HepG2 (cell line): ENCODE results near the gene ISG20L2. TPM values are rescaled to one million over a fixed set of nuclear protein-coding genes. Genes with fewer than 3 reads are reported as not detected.
A peak's percentile ranks its signal among the peaks of the same experiment; 100 is the strongest.

Experiments
- ATAC-seq: fragments of 200-7000 bp; cut with Tn5 transposase; 3 replicates; pipeline ENCODE4 v1.9.1; 2020; ENCODE audit warnings: mild to moderate bottlenecking, moderate library complexity
- BruUV-seq: library from RNA; stranded (reverse); fragments of 400-500 nt; replicated peaks from 2 replicates; lab custom pipeline; 2021; lab: Mats Ljungman, UMichigan
- CTCF ChIA-PET: fragments of 300-600 bp; formaldehyde crosslinking; extraction: SDS; loops from one replicate; lab custom pipeline; 2021; ENCODE audit warnings: low total read pairs, inconsistent platforms, low intra/inter-chr PET ratio; lab: Yijun Ruan, JAX
- POLR2A ChIA-PET: fragments of 350-600 bp; sonication (Branson Sonifier 250); formaldehyde crosslinking; loops from one replicate; lab custom pipeline; 2020; ENCODE audit warnings: antibody characterized with exemption, inconsistent platforms; lab: Yijun Ruan, JAX
- DNase-seq: peaks from one replicate; pipeline ENCODE4 v3.0.0-alpha.2; 2015; ENCODE audit warnings: low spot score
- FAIRE-seq: peaks from 3 replicates; lab custom pipeline; 2011; peaks lifted over from hg19 to GRCh38; lab: Jason Lieb, UNC
- H2AFZ ChIP-seq: one replicate; pipeline ENCODE4 v1.6.1; 2011; ENCODE audit warnings: low read length, inconsistent platforms
- H3K27ac ChIP-seq: fragments of 300-600 bp; 3 replicates; pipeline ENCODE4 v1.8.0; 2011; ENCODE audit warnings: mixed run types, mild to moderate bottlenecking, mixed read lengths, low read length, inconsistent platforms; ENCODE audit not compliant: insufficient read depth; ENCODE audit errors: extremely low read length
- H3K27me3 ChIP-seq, 2 experiments: fragments of 200-600 bp in 1 of 2; 2 replicates in 1 of 2; 3 replicates in 1 of 2; pipeline versions ENCODE4 v1.6.0 to v1.8.0; 2011; ENCODE audit warnings: low read length in 2 of 2, mild to moderate bottlenecking in 2 of 2, moderate library complexity in 2 of 2, inconsistent platforms in 1 of 2; ENCODE audit not compliant: insufficient read depth in 2 of 2, control insufficient read depth in 1 of 2
- H3K36me3 ChIP-seq, 2 experiments: fragments of 200-600 bp in 1 of 2; replicated peaks in 1 of 2; 2 replicates in 1 of 2; 3 replicates in 1 of 2; pipeline versions ENCODE4 v1.5.1 to v1.8.0; 2011; ENCODE audit warnings: low read length in 2 of 2, inconsistent platforms in 1 of 2; ENCODE audit not compliant: insufficient read depth in 2 of 2, control insufficient read depth in 1 of 2
- H3K4me1 ChIP-seq: 2 replicates; pipeline ENCODE4 v1.5.1; 2012; ENCODE audit warnings: low read length, inconsistent platforms; ENCODE audit not compliant: insufficient read depth
- H3K4me2 ChIP-seq: 2 replicates; pipeline ENCODE4 v1.6.0; 2011; ENCODE audit warnings: low read depth, low read length, inconsistent platforms
- H3K4me3 ChIP-seq, 3 experiments: fragments of 200-600 bp in 1 of 3; sonication (generic), shearing (Covaris generic) in 1 of 3; replicated peaks in 1 of 3; 2 replicates each; pipeline ENCODE4 v1.5.1; 2011 to 2016; ENCODE audit warnings: low read length in 3 of 3, inconsistent platforms in 2 of 3, low read depth in 2 of 3, mild to moderate bottlenecking in 2 of 3, control low read depth in 1 of 3, mixed read lengths in 1 of 3; ENCODE audit not compliant: insufficient read depth in 1 of 3
- H3K79me2 ChIP-seq: one replicate; pipeline ENCODE4 v1.6.1; 2011; ENCODE audit warnings: low read length, inconsistent platforms; ENCODE audit not compliant: insufficient read depth
- H3K9ac ChIP-seq: 2 replicates; pipeline ENCODE4 v1.6.0; 2011; ENCODE audit warnings: mild to moderate bottlenecking, low read depth, low read length, inconsistent platforms; ENCODE audit not compliant: insufficient read depth
- H3K9me3 ChIP-seq: 2 replicates; pipeline ENCODE4 v1.5.1; 2012; ENCODE audit warnings: mild to moderate bottlenecking, low read length
- H4K20me1 ChIP-seq: 2 replicates; pipeline ENCODE4 v1.6.0; 2011; ENCODE audit warnings: inconsistent platforms, mild to moderate bottlenecking, low read length, moderate library complexity; ENCODE audit not compliant: insufficient read depth
- ARNT ChIP-seq: fragments of 450-650 bp; IDR thresholded peaks from 2 replicates; pipeline ENCODE4 v1.6.1; 2017
- ATF7-NPFF ChIP-seq: sonication (generic); formaldehyde crosslinking; IDR thresholded peaks from 2 replicates; pipeline ENCODE4 v1.8.1; 2023; ENCODE audit warnings: mild to moderate bottlenecking, low read depth, missing genetic modification reagents, moderate library complexity
- E2F1 ChIP-seq: sonication (generic); formaldehyde crosslinking; IDR thresholded peaks from 2 replicates; pipeline ENCODE4 v1.5.0; 2020; ENCODE audit warnings: missing genetic modification reagents
- EP300 ChIP-seq, 3 experiments: sonication (generic) in 1 of 3; formaldehyde crosslinking in 1 of 3; IDR thresholded peaks; 2 replicates each; pipeline versions ENCODE4 v1.5.1 to v1.6.1; 2011 to 2020; ENCODE audit warnings: low read depth in 2 of 3, low read length in 2 of 3, borderline replicate concordance in 1 of 3, improper control_type of control experiment in 1 of 3, mild to moderate bottlenecking in 1 of 3, missing genetic modification reagents in 1 of 3, moderate library complexity in 1 of 3
- FIP1L1 ChIP-seq: fragments of 200-400 bp; formaldehyde crosslinking; IDR thresholded peaks from 2 replicates; pipeline ENCODE4 v1.6.1; 2018; ENCODE audit warnings: low read depth, mild to moderate bottlenecking, low read length, moderate library complexity, borderline replicate concordance; ENCODE audit not compliant: insufficient read depth
- FOXM1 ChIP-seq: sonication (generic); formaldehyde crosslinking; IDR thresholded peaks from 2 replicates; pipeline ENCODE4 v1.5.0; 2020; ENCODE audit warnings: missing genetic modification reagents
- GFI1 ChIP-seq: sonication (generic); formaldehyde crosslinking; IDR thresholded peaks from 2 replicates; pipeline ENCODE4 v1.5.0; 2020; ENCODE audit warnings: missing genetic modification reagents, mild to moderate bottlenecking, borderline replicate concordance
- GMEB2 ChIP-seq: IDR thresholded peaks from 2 replicates; pipeline ENCODE4 v1.6.1; 2016; ENCODE audit warnings: missing biosample characterization, missing genetic modification reagents, low read depth
- JUN ChIP-seq: sonication (generic); formaldehyde crosslinking; IDR thresholded peaks from 2 replicates; pipeline ENCODE4 v1.4.0; 2020; ENCODE audit warnings: mild to moderate bottlenecking, missing genetic modification reagents
- KDM5B ChIP-seq: sonication (generic); formaldehyde crosslinking; IDR thresholded peaks from 2 replicates; pipeline ENCODE4 v1.4.0; 2020; ENCODE audit warnings: missing genetic modification reagents, mild to moderate bottlenecking, borderline replicate concordance
- MAFF ChIP-seq: IDR thresholded peaks from 2 replicates; pipeline ENCODE4 v1.6.1; 2011; ENCODE audit warnings: low read depth, low read length, improper control_type of control experiment
- NKX3-1 ChIP-seq: sonication (generic); formaldehyde crosslinking; IDR thresholded peaks from 2 replicates; pipeline ENCODE4 v1.5.0; 2020; ENCODE audit warnings: missing genetic modification reagents
- PRMT3 ChIP-seq: sonication (generic); formaldehyde crosslinking; IDR thresholded peaks from 2 replicates; pipeline ENCODE4 v1.8.1; 2022; ENCODE audit warnings: low read depth, mild to moderate bottlenecking, moderate library complexity, missing genetic modification reagents, borderline replicate concordance
- SCMH1 ChIP-seq: sonication (generic); formaldehyde crosslinking; IDR thresholded peaks from 2 replicates; pipeline ENCODE4 v1.9.0; 2021; ENCODE audit warnings: missing genetic modification reagents, mild to moderate bottlenecking, borderline replicate concordance
- SRY ChIP-seq: sonication (generic); formaldehyde crosslinking; IDR thresholded peaks from 2 replicates; pipeline ENCODE4 v1.8.0; 2022; ENCODE audit warnings: mild to moderate bottlenecking, missing genetic modification reagents
- TSC22D2 ChIP-seq: sonication (generic); formaldehyde crosslinking; IDR thresholded peaks from 2 replicates; pipeline ENCODE4 v1.5.1; 2020; ENCODE audit warnings: missing genetic modification reagents, mild to moderate bottlenecking, borderline replicate concordance
- ZBTB3 ChIP-seq: sonication (generic); formaldehyde crosslinking; IDR thresholded peaks from 2 replicates; pipeline ENCODE4 v1.4.0; 2020; ENCODE audit warnings: low read depth, mild to moderate bottlenecking, moderate library complexity, missing genetic modification reagents, borderline replicate concordance
- ZNF124 ChIP-seq: sonication (generic); formaldehyde crosslinking; IDR thresholded peaks from 2 replicates; pipeline ENCODE4 v1.4.0; 2020; ENCODE audit warnings: missing genetic modification reagents
- ZNF329 ChIP-seq: sonication (generic); formaldehyde crosslinking; IDR thresholded peaks from 2 replicates; pipeline ENCODE4 v1.9.0; 2021; ENCODE audit warnings: low read depth, mild to moderate bottlenecking, missing genetic modification reagents
- ZNF34 ChIP-seq: sonication (generic); formaldehyde crosslinking; IDR thresholded peaks from 2 replicates; pipeline ENCODE4 v1.4.0; 2020; ENCODE audit warnings: mild to moderate bottlenecking, missing genetic modification reagents, borderline replicate concordance
- ZNF629 ChIP-seq: sonication (generic); formaldehyde crosslinking; conservative IDR thresholded peaks from 2 replicates; pipeline ENCODE4 v1.5.0; 2020; ENCODE audit warnings: missing genetic modification reagents
- ZNF777 ChIP-seq: sonication (generic); formaldehyde crosslinking; IDR thresholded peaks from 2 replicates; pipeline ENCODE4 v1.4.0; 2020; ENCODE audit warnings: missing genetic modification reagents
- WGBS: methylation state at CpG from one replicate; pipeline ENCODE4 v1.1.6; 2017; ENCODE audit warnings: low lambda C conversion rate; 5-methylcytosine and 5-hydroxymethylcytosine counted together
- in situ Hi-C: cut with HindIII; loops from 2 replicates; pipeline ENCODE4 v1.10.0; 2017; ENCODE audit warnings: low pct_unique_long_range_greater_than_20kb; ENCODE audit not compliant: extremely low pct_ligation_motif_present
- intact Hi-C: fragments of 100-400 bp; cut with micrococcal nuclease; formaldehyde crosslinking; loops from one replicate; pipeline ENCODE4 v1.10.0; 2022; ENCODE audit not compliant: unreplicated experiment
- polyA plus RNA-seq, 8 experiments: library from polyadenylated mRNA; depleted of rRNA in 3 of 8; stranded (reverse) in 7 of 8; unstranded in 1 of 8; fragments of >200 nt; fragmentation: Illumina TruSeq in 4 of 8; extraction: Trizol in 4 of 8; gene quantifications; 2 replicates each; pipeline versions ENCODE4 v1.2.1 to v1.2.3, GENCODE V29; 2011 to 2016; ENCODE audit warnings: low read depth in 4 of 8, missing spikeins in 1 of 8, mixed read lengths in 1 of 8; ENCODE audit not compliant: insufficient read depth in 1 of 8
- total RNA-seq, 5 experiments: library from RNA; depleted of rRNA; stranded (reverse); fragments of >200 nt; fragmentation: Illumina TruSeq; extraction: Trizol; gene quantifications; 2 replicates each; pipeline ENCODE4 v1.2.3, GENCODE V29; 2016; ENCODE audit warnings: low read depth in 1 of 5
- TF ChIP-seq, protein P1 (sequence below): IDR thresholded peaks from 2 replicates; pipeline ENCODE4 v1.6.1; 2016; ENCODE audit warnings: missing genetic modification reagents, missing compliant biosample characterization

ISG20L2 gene
- total and polyA plus RNA-seq, 2 of the 13 experiments (the other 11 are each of a cell fraction or from before 2014, with no cell fraction given), result 19.8 to 21.3 TPM

DNA sequence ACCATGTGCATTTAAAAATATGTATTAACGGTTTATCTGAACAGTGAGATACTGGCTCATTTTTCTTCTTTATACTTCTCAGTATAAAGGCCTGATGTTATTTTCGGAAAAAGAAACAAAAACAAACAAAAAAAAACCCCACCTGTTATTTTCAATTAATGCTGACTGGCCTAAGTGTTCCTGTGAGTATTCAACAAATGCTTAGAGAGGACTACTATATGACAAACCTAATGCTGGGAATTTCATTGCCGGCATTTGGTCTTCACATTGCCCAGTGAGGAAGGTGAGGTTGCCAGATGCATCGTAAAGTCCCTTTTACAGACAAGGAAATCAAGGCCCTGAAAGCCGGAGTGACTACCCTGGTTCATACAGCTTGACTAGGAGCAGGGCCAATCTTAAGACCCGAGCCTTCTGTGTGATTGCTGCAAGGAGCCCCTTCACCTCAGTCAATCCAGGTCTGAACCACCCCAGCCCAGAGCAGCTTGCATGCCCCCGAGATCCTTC, 11.7 kb upstream of the ISG20L2 start:
- H3K36me3 ChIP-seq, result peaks cover 10 to 33% of the 10 kb centered on the region in 2 experiments; a peak in 4 of 5 replicates
- 11% methylated on average over 4 of the region's 7 CpGs for WGBS
- intact Hi-C loops, result no loop called here
- ChIA-PET CTCF (no interaction called here), POLR2A (interaction anchor here (0.7 to 3.3 kb wide), 9 partner anchors 8 to 79 kb away, joined by 3 to 125 read pairs (median 10); partner anchors contain the start of genes HDGF, ISG20L2, METTL25B and NES)
- peak; percentile 1; the same call in 2 of the 3 replicates for ATAC-seq
- H3K27ac ChIP-seq, result peak overlapping the region; percentile 83
- TSS peak; percentile 26 for BruUV-seq
- no peaks in the 10 kb centered on the region for H3K9me3 ChIP-seq
- in situ Hi-C loops, result no loop called here
- H3K9ac ChIP-seq, result peak overlapping the region; percentile 91
- no peaks in the 10 kb centered on the region for H4K20me1 ChIP-seq
- peaks cover 11% of the 10 kb centered on the region for H3K79me2 ChIP-seq
- no peak for DNase-seq
- H3K4me3 ChIP-seq, result peak overlapping the region; percentile 78 to 93 (median 81)
- H3K4me1 ChIP-seq, result peaks cover 16% of the 10 kb centered on the region
- H2AFZ ChIP-seq, result no peak overlapping the region
- peak overlapping the region; percentile 98 for H3K4me2 ChIP-seq
- FAIRE-seq, result no peak
- H3K27me3 ChIP-seq, result no peaks in the 10 kb centered on the region; a peak in 1 of 5 replicates
- no peak for TF ChIP-seq GMEB2
- no peak for TF ChIP-seq GFI1 (CRISPR knock-in tag)
- TF ChIP-seq SRY, result no peak
- TF ChIP-seq, protein P1, sequence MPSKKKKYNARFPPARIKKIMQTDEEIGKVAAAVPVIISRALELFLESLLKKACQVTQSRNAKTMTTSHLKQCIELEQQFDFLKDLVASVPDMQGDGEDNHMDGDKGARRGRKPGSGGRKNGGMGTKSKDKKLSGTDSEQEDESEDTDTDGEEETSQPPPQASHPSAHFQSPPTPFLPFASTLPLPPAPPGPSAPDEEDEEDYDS, result no peak
- TF ChIP-seq PRMT3, result no peak
- TF ChIP-seq ZBTB3 (CRISPR knock-in tag), result no peak
- no peak for TF ChIP-seq ZNF34 (CRISPR knock-in tag)
- no peak for TF ChIP-seq ZNF777 (CRISPR knock-in tag)
- no peak for TF ChIP-seq ATF7-NPFF (CRISPR knock-in tag)
- no peak for TF ChIP-seq EP300 (IDR thresholded peaks at IDR 0.05; ENCODE audit: low read depth in 2 of 2, low read length in 2 of 2)
- no peak for TF ChIP-seq EP300 (CRISPR knock-in tag; IDR thresholded peaks at IDR 0.05; ENCODE audit: borderline replicate concordance)
- no peak for TF ChIP-seq FIP1L1
- no peak for TF ChIP-seq SCMH1
- no peak for TF ChIP-seq TSC22D2 (CRISPR knock-in tag)
- TF ChIP-seq FOXM1 (CRISPR knock-in tag), result no peak
- TF ChIP-seq ZNF629 (CRISPR knock-in tag), result peak; percentile 63
- TF ChIP-seq JUN (CRISPR knock-in tag), result no peak
- no peak for TF ChIP-seq ARNT
- peak; percentile 64; the same call in 1 of the 2 replicates for TF ChIP-seq MAFF
- no peak for TF ChIP-seq ZNF329
- TF ChIP-seq KDM5B, result no peak
- no peak for TF ChIP-seq ZNF124
- 0 out of 2 replicates have a peak, but pooled peaks have one; percentile 10 for TF ChIP-seq NKX3-1 (CRISPR knock-in tag)
- TF ChIP-seq E2F1 (CRISPR knock-in tag), result no peak
